Liver (tissue), 3 donors: ENCODE data around the gene PRXL2C.

Source experiments
- CTCF ChIP-seq: fragments of 150-350 bp; IDR thresholded peaks from 2 replicates; pipeline ENCODE4 v1.5.1; 2017; ENCODE audit warnings: improper control_type of control experiment, low read depth, low read length; ENCODE audit not compliant: missing input control
- RAD21 ChIP-seq, 2 donors: IDR thresholded peaks; 2 replicates each; pipeline ENCODE4 v1.6.1; 2016; ENCODE audit warnings: antibody characterized with exemption in 2 of 2, mild to moderate bottlenecking in 2 of 2
- SP1 ChIP-seq: IDR thresholded peaks from 2 replicates; pipeline ENCODE4 v1.6.1; 2018; ENCODE audit warnings: antibody characterized with exemption, mild to moderate bottlenecking
- TAF1 ChIP-seq: conservative IDR thresholded peaks from 2 replicates; pipeline ENCODE4 v1.6.1; 2016; ENCODE audit warnings: antibody characterized with exemption, mild to moderate bottlenecking
- TF ChIP-seq, protein P1 (sequence below): IDR thresholded peaks from 2 replicates; pipeline ENCODE4 v1.6.1; 2016; ENCODE audit warnings: antibody characterized with exemption, mild to moderate bottlenecking
- TF ChIP-seq, protein P2 (sequence below): IDR thresholded peaks from 2 replicates; pipeline ENCODE4 v1.6.1; 2016; ENCODE audit warnings: antibody characterized with exemption
- TF ChIP-seq, protein P3 (sequence below): IDR thresholded peaks from 2 replicates; pipeline ENCODE4 v1.6.1; 2016; ENCODE audit warnings: antibody characterized with exemption
- donor health status: healthy.
- donor health status: healthy.

DNA sequence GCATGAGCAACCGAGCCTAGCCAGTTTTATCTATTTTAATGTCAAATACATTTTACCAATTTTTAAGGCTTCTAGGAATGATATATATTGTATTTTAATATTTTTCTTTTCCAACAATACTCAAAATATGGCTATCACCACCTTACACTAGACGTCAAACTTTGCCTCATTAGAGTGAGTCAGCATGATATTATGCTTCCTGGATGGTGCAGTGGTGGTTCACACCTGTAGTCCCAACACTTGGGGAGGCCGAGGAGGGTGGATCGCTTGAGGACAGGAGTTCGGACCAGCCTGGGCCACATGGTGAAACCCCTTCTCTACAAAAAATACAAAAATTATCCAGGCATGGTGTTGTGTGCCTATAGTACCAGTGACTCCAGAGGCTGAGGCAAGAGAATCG, 28.2 kb downstream of the PRXL2C start:
- TF ChIP-seq CTCF (no peak), SP1 (no peak), RAD21 (IDR thresholded peaks at IDR 0.05) (no peak), TAF1 (no peak)
- TF ChIP-seq, protein P1, sequence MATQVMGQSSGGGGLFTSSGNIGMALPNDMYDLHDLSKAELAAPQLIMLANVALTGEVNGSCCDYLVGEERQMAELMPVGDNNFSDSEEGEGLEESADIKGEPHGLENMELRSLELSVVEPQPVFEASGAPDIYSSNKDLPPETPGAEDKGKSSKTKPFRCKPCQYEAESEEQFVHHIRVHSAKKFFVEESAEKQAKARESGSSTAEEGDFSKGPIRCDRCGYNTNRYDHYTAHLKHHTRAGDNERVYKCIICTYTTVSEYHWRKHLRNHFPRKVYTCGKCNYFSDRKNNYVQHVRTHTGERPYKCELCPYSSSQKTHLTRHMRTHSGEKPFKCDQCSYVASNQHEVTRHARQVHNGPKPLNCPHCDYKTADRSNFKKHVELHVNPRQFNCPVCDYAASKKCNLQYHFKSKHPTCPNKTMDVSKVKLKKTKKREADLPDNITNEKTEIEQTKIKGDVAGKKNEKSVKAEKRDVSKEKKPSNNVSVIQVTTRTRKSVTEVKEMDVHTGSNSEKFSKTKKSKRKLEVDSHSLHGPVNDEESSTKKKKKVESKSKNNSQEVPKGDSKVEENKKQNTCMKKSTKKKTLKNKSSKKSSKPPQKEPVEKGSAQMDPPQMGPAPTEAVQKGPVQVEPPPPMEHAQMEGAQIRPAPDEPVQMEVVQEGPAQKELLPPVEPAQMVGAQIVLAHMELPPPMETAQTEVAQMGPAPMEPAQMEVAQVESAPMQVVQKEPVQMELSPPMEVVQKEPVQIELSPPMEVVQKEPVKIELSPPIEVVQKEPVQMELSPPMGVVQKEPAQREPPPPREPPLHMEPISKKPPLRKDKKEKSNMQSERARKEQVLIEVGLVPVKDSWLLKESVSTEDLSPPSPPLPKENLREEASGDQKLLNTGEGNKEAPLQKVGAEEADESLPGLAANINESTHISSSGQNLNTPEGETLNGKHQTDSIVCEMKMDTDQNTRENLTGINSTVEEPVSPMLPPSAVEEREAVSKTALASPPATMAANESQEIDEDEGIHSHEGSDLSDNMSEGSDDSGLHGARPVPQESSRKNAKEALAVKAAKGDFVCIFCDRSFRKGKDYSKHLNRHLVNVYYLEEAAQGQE: no peak
- TF ChIP-seq, protein P2, sequence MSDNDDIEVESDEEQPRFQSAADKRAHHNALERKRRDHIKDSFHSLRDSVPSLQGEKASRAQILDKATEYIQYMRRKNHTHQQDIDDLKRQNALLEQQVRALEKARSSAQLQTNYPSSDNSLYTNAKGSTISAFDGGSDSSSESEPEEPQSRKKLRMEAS: no peak
- TF ChIP-seq, protein P3, sequence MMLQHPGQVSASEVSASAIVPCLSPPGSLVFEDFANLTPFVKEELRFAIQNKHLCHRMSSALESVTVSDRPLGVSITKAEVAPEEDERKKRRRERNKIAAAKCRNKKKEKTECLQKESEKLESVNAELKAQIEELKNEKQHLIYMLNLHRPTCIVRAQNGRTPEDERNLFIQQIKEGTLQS: no peak
